Measurements from ENCODE around the gene CNMD.
A peak's percentile ranks its signal among the peaks of the same experiment; 100 is the strongest.
"Not testable (repeated sequence)": the region's sequence is repeated elsewhere in the genome, so short reads cannot be mapped to it uniquely, and the experiment has no call there.

CNMD gene

GRCh38 chr13:52743988-52744387, 4.4 kb upstream of the CNMD start:
- DNase-seq: no peak

GRCh38 chr13:52743569-52743968, 3.9 kb upstream of the CNMD start:
- no peak for DNase-seq

GRCh38 chr13:52738719-52739467, 727 bp downstream of the CNMD start:
- DNase-seq: no peak

- peak; percentile 39 for DNase-seq
Measured at GRCh38 chr13:52737965-52738364, 1.7 kb downstream of the CNMD start.

GRCh38 chr13:52737451-52737850, 2.2 kb downstream of the CNMD start:
- no peak for DNase-seq

- DNase-seq: no peak
Measured at GRCh38 chr13:52736891-52737290, 2.7 kb downstream of the CNMD start.

GRCh38 chr13:52734075-52734623, 5.5 kb downstream of the CNMD start:
- no peak for DNase-seq

- no peak for DNase-seq
Measured at GRCh38 chr13:52726258-52726657, 13.4 kb downstream of the CNMD start.

- DNase-seq: no peak
Measured at GRCh38 chr13:52725302-52725701, 14.3 kb downstream of the CNMD start.

GRCh38 chr13:52723181-52723580, 16.4 kb downstream of the CNMD start:
- DNase-seq: no peak

- not testable (repeated sequence) for DNase-seq
Measured at GRCh38 chr13:52721356-52721755, 18.3 kb downstream of the CNMD start.

GRCh38 chr13:52720904-52721303, 18.7 kb downstream of the CNMD start:
- not testable (repeated sequence) for DNase-seq

- DNase-seq: no peak
Measured at GRCh38 chr13:52713894-52714293, 25.7 kb downstream of the CNMD start.

GRCh38 chr13:52712385-52712784, 27.2 kb downstream of the CNMD start:
- DNase-seq: no peak

GRCh38 chr13:52711286-52711685, 28.3 kb downstream of the CNMD start:
- DNase-seq: no peak

GRCh38 chr13:52708266-52708665, 31.4 kb downstream of the CNMD start:
- not testable (repeated sequence) for DNase-seq

- no peak for DNase-seq
Measured at GRCh38 chr13:52707375-52707774, 32.2 kb downstream of the CNMD start.

GRCh38 chr13:52706081-52706480, 33.5 kb downstream of the CNMD start:
- no peak for DNase-seq

GRCh38 chr13:52703482-52703881, 36.1 kb downstream of the CNMD start:
- DNase-seq: no peak

GRCh38 chr13:52701728-52702465, 37.7 kb downstream of the CNMD start:
- no peak for DNase-seq

GRCh38 chr13:52696566-52696965, 43.1 kb downstream of the CNMD start:
- no peak for DNase-seq

- no peak for DNase-seq
Measured at GRCh38 chr13:52695856-52696255, 43.8 kb downstream of the CNMD start.

- no peak for DNase-seq
Measured at GRCh38 chr13:52686376-52686775, 53.2 kb downstream of the CNMD start.

- DNase-seq: not testable (repeated sequence)
Measured at GRCh38 chr13:52685806-52686205, 53.8 kb downstream of the CNMD start.

Data from DMS79 (cell line).